Dedifferentiated amniotic fluid mesenchymal stem cell (primary cell): ENCODE data around the gene KY.

ENCODE experiments used
- DNase-seq: peaks from one replicate; pipeline ENCODE4 v3.0.0-alpha.2; 2016; ENCODE audit errors: extremely low spot score

Gene KY

GRCh38 chr3:134672571-134672970, 21.7 kb upstream of the KY start:
- no peak for DNase-seq

GRCh38 chr3:134667956-134668355, 17.1 kb upstream of the KY start:
- no peak for DNase-seq

- DNase-seq: no peak
Observed at GRCh38 chr3:134667406-134667805, 16.6 kb upstream of the KY start.

GRCh38 chr3:134666885-134667284, 16.1 kb upstream of the KY start:
- DNase-seq: no peak

GRCh38 chr3:134666466-134666865, 15.6 kb upstream of the KY start:
- DNase-seq: no peak

GRCh38 chr3:134666052-134666451, 15.2 kb upstream of the KY start:
- DNase-seq: no peak

GRCh38 chr3:134665243-134665642, 14.4 kb upstream of the KY start:
- DNase-seq: no peak

- no peak for DNase-seq
Observed at GRCh38 chr3:134663721-134664456, 13.1 kb upstream of the KY start.

- DNase-seq: no peak
Observed at GRCh38 chr3:134660046-134660441, 9.2 kb upstream of the KY start.

GRCh38 chr3:134659391-134660045, 8.7 kb upstream of the KY start:
- no peak for DNase-seq

GRCh38 chr3:134658555-134658954, 7.7 kb upstream of the KY start:
- no peak for DNase-seq

- DNase-seq: no peak
Observed at GRCh38 chr3:134656211-134656800, 5.5 kb upstream of the KY start.

- no peak for DNase-seq
Observed at GRCh38 chr3:134655706-134656105, 4.9 kb upstream of the KY start.

GRCh38 chr3:134654031-134654430, 3.2 kb upstream of the KY start:
- DNase-seq: no peak

GRCh38 chr3:134652886-134653630, 2.2 kb upstream of the KY start:
- no peak for DNase-seq

- DNase-seq: no peak
Observed at GRCh38 chr3:134652409-134652831, 1.6 kb upstream of the KY start.

GRCh38 chr3:134651347-134652041, 672 bp upstream of the KY start:
- no peak for DNase-seq

GRCh38 chr3:134649106-134649705, 1.6 kb downstream of the KY start:
- no peak for DNase-seq

GRCh38 chr3:134647902-134648760, 2.7 kb downstream of the KY start:
- DNase-seq: no peak

- DNase-seq: no peak
Observed at GRCh38 chr3:134646086-134646485, 4.7 kb downstream of the KY start.
